Kidney epithelial cell (primary cell): ENCODE data around the gene TXNDC9. TPM values are rescaled to one million over a fixed set of nuclear protein-coding genes. Genes with fewer than 3 reads are reported as not detected.

Experiments
- DNase-seq: peaks from one replicate; pipeline ENCODE4 v3.0.0-alpha.2; 2010; ENCODE audit warnings: low read depth
- H3K27me3 ChIP-seq: 2 replicates; pipeline ENCODE4 v1.6.0; 2011; ENCODE audit warnings: low read length; ENCODE audit not compliant: control insufficient read depth, insufficient read depth
- H3K36me3 ChIP-seq: 2 replicates; pipeline ENCODE4 v1.5.1; 2011; ENCODE audit warnings: low read length; ENCODE audit not compliant: control insufficient read depth, insufficient read depth
- H3K4me3 ChIP-seq: 2 replicates; pipeline ENCODE4 v1.5.1; 2011; ENCODE audit warnings: low read depth, mild to moderate bottlenecking, control low read depth, low read length
- total RNA-seq: library from RNA; depleted of rRNA; stranded (reverse); fragments of >200 nt; gene quantifications from 2 replicates; pipeline ENCODE4 v1.2.3, GENCODE V29; 2015
- TF ChIP-seq, protein P1 (sequence below): IDR thresholded peaks from 2 replicates; pipeline ENCODE4 v1.5.1; 2011; ENCODE audit warnings: mild to moderate bottlenecking, moderate library complexity, low read length, control low read depth, inconsistent platforms; ENCODE audit not compliant: insufficient read depth, poor library complexity, severe bottlenecking

TXNDC9 gene
- total RNA-seq, 1 donor from 2014 or later: 73.6 TPM

DNA sequence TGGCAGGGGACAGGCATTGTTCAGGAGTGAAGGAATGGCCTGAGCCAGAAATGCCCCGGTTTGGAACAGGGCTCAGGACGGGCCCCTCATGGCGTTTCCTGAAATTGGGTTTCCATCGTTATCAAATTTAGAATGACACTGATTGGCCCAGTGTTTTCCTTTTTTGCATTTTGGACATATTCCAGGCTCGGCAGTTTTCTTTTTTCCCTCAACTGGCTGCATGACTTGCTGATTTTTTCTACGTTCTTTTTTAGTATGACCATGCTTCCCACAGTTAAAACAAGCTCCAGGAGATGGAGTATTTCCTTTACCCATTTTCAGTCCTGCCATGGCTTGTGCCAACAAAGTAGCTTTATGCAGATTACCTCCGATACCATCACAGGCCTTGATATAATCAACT is 60.3 kb downstream of the TXNDC9 start:
- Histone ChIP-seq H3K4me3 (no peak overlapping the region), H3K27me3 (no peaks in the 10 kb centered on the region), H3K36me3 (no peaks in the 10 kb centered on the region)

More for the DNA sequence above, 60.3 kb downstream of the TXNDC9 start:
- TF ChIP-seq, protein P1, sequence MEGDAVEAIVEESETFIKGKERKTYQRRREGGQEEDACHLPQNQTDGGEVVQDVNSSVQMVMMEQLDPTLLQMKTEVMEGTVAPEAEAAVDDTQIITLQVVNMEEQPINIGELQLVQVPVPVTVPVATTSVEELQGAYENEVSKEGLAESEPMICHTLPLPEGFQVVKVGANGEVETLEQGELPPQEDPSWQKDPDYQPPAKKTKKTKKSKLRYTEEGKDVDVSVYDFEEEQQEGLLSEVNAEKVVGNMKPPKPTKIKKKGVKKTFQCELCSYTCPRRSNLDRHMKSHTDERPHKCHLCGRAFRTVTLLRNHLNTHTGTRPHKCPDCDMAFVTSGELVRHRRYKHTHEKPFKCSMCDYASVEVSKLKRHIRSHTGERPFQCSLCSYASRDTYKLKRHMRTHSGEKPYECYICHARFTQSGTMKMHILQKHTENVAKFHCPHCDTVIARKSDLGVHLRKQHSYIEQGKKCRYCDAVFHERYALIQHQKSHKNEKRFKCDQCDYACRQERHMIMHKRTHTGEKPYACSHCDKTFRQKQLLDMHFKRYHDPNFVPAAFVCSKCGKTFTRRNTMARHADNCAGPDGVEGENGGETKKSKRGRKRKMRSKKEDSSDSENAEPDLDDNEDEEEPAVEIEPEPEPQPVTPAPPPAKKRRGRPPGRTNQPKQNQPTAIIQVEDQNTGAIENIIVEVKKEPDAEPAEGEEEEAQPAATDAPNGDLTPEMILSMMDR: no peak
- no peak for DNase-seq

Other genes starting within 250 kb of the TXNDC9 start
- 6.7 and 7.8 TPM in 2 replicates for gene C2orf15, start 194.6 kb downstream of the TXNDC9 start, total RNA-seq
- 6.0 and 8.3 TPM in 2 replicates for gene TSGA10, start 181.4 kb downstream of the TXNDC9 start, total RNA-seq
- 4.5 and 5.3 TPM in 2 replicates for gene LIPT1, start 181.4 kb downstream of the TXNDC9 start, total RNA-seq
- 43.5 and 46.0 TPM in 2 replicates for gene MITD1, start 155.3 kb downstream of the TXNDC9 start, total RNA-seq
- 30.8 and 34.6 TPM in 2 replicates for gene MRPL30, start 155.1 kb downstream of the TXNDC9 start, total RNA-seq
- not detected in 2 replicates for gene LYG2, start 80.7 kb downstream of the TXNDC9 start, total RNA-seq
- gene LYG1, start 35.1 kb downstream of the TXNDC9 start, total RNA-seq: 0.25 and 1.0 TPM in 2 replicates
- gene EIF5B, start 1.1 kb upstream of the TXNDC9 start, total RNA-seq: 26.4 and 31.8 TPM in 2 replicates
- gene REV1, start 153.7 kb upstream of the TXNDC9 start, total RNA-seq: 17.0 and 27.4 TPM in 2 replicates